Endothelial cell of umbilical vein (primary cell): ENCODE data around the gene ELOB. TPM values are rescaled to one million over a fixed set of nuclear protein-coding genes. Genes with fewer than 3 reads are reported as not detected.

Experiments
- BruUV-seq: library from RNA; stranded (reverse); fragments of 400-500 nt; replicated peaks from 2 replicates; lab custom pipeline; 2021; lab: Mats Ljungman, UMichigan
- CTCF ChIA-PET: fragments of 300-600, 350-600 bp; sonication (Branson Sonifier 250); formaldehyde crosslinking; loops from one replicate; lab custom pipeline; 2021; ENCODE audit warnings: antibody characterized with exemption, inconsistent platforms; lab: Charles Lee
- POLR2A ChIA-PET: fragments of 300-600, 350-600 bp; sonication (Branson Sonifier 250); formaldehyde crosslinking; loops from one replicate; lab custom pipeline; 2021; ENCODE audit warnings: antibody characterized with exemption, inconsistent platforms; lab: Charles Lee
- DNase-seq: peaks from one replicate; pipeline ENCODE4 v3.0.0-alpha.2; 2011; ENCODE audit warnings: low read depth, low spot score
- FAIRE-seq: peaks from 2 replicates; lab custom pipeline; 2011; peaks lifted over from hg19 to GRCh38; lab: Jason Lieb, UNC
- H2AFZ ChIP-seq: 2 replicates; pipeline ENCODE4 v1.6.0; 2012; ENCODE audit warnings: low read depth, low read length, control low read depth, inconsistent platforms
- H3K27ac ChIP-seq: 2 replicates; pipeline ENCODE4 v1.5.1; 2011; ENCODE audit warnings: low read depth, mild to moderate bottlenecking, control low read depth, low read length, moderate library complexity; ENCODE audit not compliant: insufficient read depth
- H3K27me3 ChIP-seq, 2 experiments: 2 replicates each; pipeline versions ENCODE4 v1.6.0 to v1.6.1; 2011; ENCODE audit warnings: low read length in 2 of 2, mixed read lengths in 1 of 2; ENCODE audit not compliant: control insufficient read depth in 2 of 2, insufficient read depth in 2 of 2
- H3K36me3 ChIP-seq, 2 experiments: 2 replicates in 1 of 2; 3 replicates in 1 of 2; pipeline ENCODE4 v1.5.1; 2011; ENCODE audit warnings: low read length in 2 of 2, mild to moderate bottlenecking in 1 of 2, moderate library complexity in 1 of 2; ENCODE audit not compliant: control insufficient read depth in 2 of 2, insufficient read depth in 2 of 2; ENCODE audit errors: extremely low read depth in 1 of 2
- H3K4me1 ChIP-seq: 3 replicates; pipeline ENCODE4 v1.5.1; 2011; ENCODE audit warnings: mild to moderate bottlenecking, low read length; ENCODE audit not compliant: control insufficient read depth, insufficient read depth; ENCODE audit errors: extremely low read depth
- H3K4me2 ChIP-seq: 2 replicates; pipeline ENCODE4 v1.6.1; 2011; ENCODE audit warnings: low read length, control low read depth, mixed read lengths; ENCODE audit not compliant: insufficient read depth
- H3K4me3 ChIP-seq, 3 experiments: fragments of 200-600 bp in 1 of 3; sonication (generic), shearing (Covaris generic) in 1 of 3; replicated peaks in 1 of 3; 2 replicates each; pipeline ENCODE4 v1.5.1; 2011 to 2016; ENCODE audit warnings: control low read depth in 3 of 3, low read length in 3 of 3, mild to moderate bottlenecking in 2 of 3, inconsistent platforms in 1 of 3, low read depth in 1 of 3, moderate library complexity in 1 of 3; ENCODE audit not compliant: insufficient read depth in 1 of 3
- H3K79me2 ChIP-seq: 2 replicates; pipeline ENCODE4 v1.6.0; 2012; ENCODE audit warnings: low read length, inconsistent platforms; ENCODE audit not compliant: control insufficient read depth, insufficient read depth
- H3K9ac ChIP-seq: replicated peaks from 2 replicates; pipeline ENCODE3; 2011; ENCODE audit warnings: low read length, control low read depth; ENCODE audit not compliant: insufficient read depth; ENCODE audit errors: extremely low read depth
- H3K9me1 ChIP-seq: replicated peaks from 3 replicates; pipeline ENCODE4 v1.6.0; 2011; ENCODE audit warnings: mild to moderate bottlenecking, low read length; ENCODE audit not compliant: control insufficient read depth, insufficient read depth; ENCODE audit errors: extremely low read depth
- H3K9me3 ChIP-seq: replicated peaks from 2 replicates; pipeline ENCODE4 v1.5.1; 2012; ENCODE audit warnings: low read length, inconsistent platforms; ENCODE audit not compliant: control insufficient read depth, insufficient read depth
- H4K20me1 ChIP-seq: replicated peaks from 2 replicates; pipeline ENCODE3; 2011; ENCODE audit warnings: mild to moderate bottlenecking, low read length; ENCODE audit not compliant: control insufficient read depth, insufficient read depth; ENCODE audit errors: extremely low read depth
- EZH2 ChIP-seq: IDR thresholded peaks from 2 replicates; pipeline ENCODE4 v1.6.1; 2012; ENCODE audit warnings: borderline replicate concordance, low read depth, mild to moderate bottlenecking, moderate library complexity, low read length, inconsistent platforms; ENCODE audit not compliant: severe bottlenecking
- FOS ChIP-seq: IDR thresholded peaks from 2 replicates; pipeline ENCODE4 v1.6.1; 2011; ENCODE audit warnings: mild to moderate bottlenecking, low read length, moderate library complexity, borderline replicate concordance; ENCODE audit not compliant: insufficient read depth
- GATA2 ChIP-seq: IDR thresholded peaks from 2 replicates; pipeline ENCODE4 v1.7.0; 2011; ENCODE audit warnings: low read depth, mild to moderate bottlenecking, moderate library complexity, mixed read lengths, low read length; ENCODE audit not compliant: insufficient read length, insufficient read depth
- JUN ChIP-seq: IDR thresholded peaks from 2 replicates; pipeline ENCODE4 v1.6.1; 2011; ENCODE audit warnings: borderline replicate concordance, low read depth; ENCODE audit not compliant: insufficient read length, insufficient read depth
- MYC ChIP-seq: IDR thresholded peaks from one replicate; pipeline ENCODE4 v1.6.1; 2011; ENCODE audit warnings: mild to moderate bottlenecking, low read depth, low read length
- POLR2A ChIP-seq: IDR thresholded peaks from 2 replicates; pipeline ENCODE4 v1.6.1; 2012; ENCODE audit warnings: low read depth, mild to moderate bottlenecking, control low read depth, low read length
- POLR2AphosphoS5 ChIP-seq: IDR thresholded peaks from 2 replicates; pipeline ENCODE4 v1.6.1; 2012; ENCODE audit warnings: low read depth, mild to moderate bottlenecking, control low read depth, low read length, moderate library complexity; ENCODE audit not compliant: insufficient read depth
- dilution Hi-C: fragments of 300-500 bp; cut with MboI; formaldehyde crosslinking; loops from one replicate; pipeline ENCODE4 v1.15.0; 2019; ENCODE audit warnings: low sequenced_read_pairs; ENCODE audit not compliant: extremely low pct_ligation_motif_present
- intact Hi-C: fragments of 100-400 bp; cut with micrococcal nuclease; formaldehyde crosslinking; loops from one replicate; pipeline ENCODE4 v1.10.0; 2022
- polyA plus RNA-seq, 4 experiments: library from polyadenylated mRNA; depleted of rRNA in 3 of 4; stranded (reverse) in 3 of 4; unstranded in 1 of 4; fragments of >200 nt; gene quantifications; 2 replicates each; pipeline versions ENCODE4 v1.2.1 to v1.2.3, GENCODE V29; 2011 to 2012; ENCODE audit warnings: missing spikeins in 1 of 4
- total RNA-seq: library from RNA; stranded (reverse); gene quantifications from 2 replicates; pipeline ENCODE4 v1.2.3, GENCODE V29; 2021
- TF ChIP-seq, protein P1 (sequence below), 2 donors: IDR thresholded peaks; 1 replicate in 1 of 2; 2 replicates in 1 of 2; pipeline ENCODE4 v1.5.1; 2011; ENCODE audit warnings: low read length in 2 of 2, mild to moderate bottlenecking in 2 of 2, moderate library complexity in 2 of 2, control low read depth in 1 of 2, inconsistent platforms in 1 of 2, low read depth in 1 of 2; ENCODE audit not compliant: insufficient read depth in 1 of 2; ENCODE audit errors: extremely low read depth in 1 of 2
- TF ChIP-seq, protein P2 (sequence below): IDR thresholded peaks from 2 replicates; pipeline ENCODE4 v1.6.1; 2011; ENCODE audit not compliant: insufficient read depth, insufficient read length

ELOB gene
- total and polyA plus RNA-seq, 2 donors (not counting 3 experiments of a cell fraction or from before 2014, with no cell fraction given): 251 to 848 TPM

- no peak overlapping the region for H3K9ac ChIP-seq
- dilution Hi-C loops (no loop called here), intact Hi-C loops (no loop called here)
- no TSS peak for BruUV-seq
- ChIA-PET CTCF (no interaction called here), POLR2A (no interaction called here)
- H3K4me3 ChIP-seq: no peak overlapping the region
- H3K4me2 ChIP-seq: no peak overlapping the region
- H3K27ac ChIP-seq: no peak overlapping the region
- no peaks in the 10 kb centered on the region for H3K79me2 ChIP-seq
- no peaks in the 10 kb centered on the region for H3K9me1 ChIP-seq
- no peaks in the 10 kb centered on the region for H4K20me1 ChIP-seq
- no peak for DNase-seq
- no peaks in the 10 kb centered on the region for H3K9me3 ChIP-seq
- peaks cover 5 to 16% of the 10 kb centered on the region in 2 experiments for H3K27me3 ChIP-seq
- TF ChIP-seq MYC: no peak
- TF ChIP-seq POLR2AphosphoS5: no peak
- TF ChIP-seq FOS: no peak
- H3K4me1 ChIP-seq: no peaks in the 10 kb centered on the region
- H3K36me3 ChIP-seq: no peaks in the 10 kb centered on the region
- no peak overlapping the region for H2AFZ ChIP-seq
- FAIRE-seq: no peak
These were observed 31.1 kb upstream of the ELOB start for GRCh38 chr16:2808181-2808580.

DNA sequence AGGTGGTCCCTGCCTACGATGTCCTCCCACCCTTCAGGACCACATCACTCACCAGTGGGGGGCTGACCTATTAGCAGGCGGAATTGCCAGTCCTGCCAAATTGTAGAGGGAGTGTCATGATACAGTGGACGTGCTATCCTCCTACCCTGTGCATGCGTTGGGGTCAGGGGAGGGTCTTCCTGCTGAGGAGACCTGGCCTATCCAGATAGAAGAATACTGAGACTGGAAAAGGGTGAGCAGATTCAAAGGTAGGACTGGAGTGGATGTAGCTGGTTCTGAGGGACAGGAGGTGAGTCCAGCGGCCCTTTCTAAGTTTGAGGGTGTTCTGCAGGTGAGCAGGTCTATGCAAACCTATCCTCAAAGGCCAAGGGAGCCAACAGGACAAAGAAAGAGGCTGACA, 29.2 kb upstream of the ELOB start:
- intact Hi-C loops (no loop called here), dilution Hi-C loops (no loop called here)
- DNase-seq (no peak), FAIRE-seq (no peak)
- Histone ChIP-seq H3K9me3 (no peaks in the 10 kb centered on the region), H3K4me3 (no peak overlapping the region), H3K4me1 (no peaks in the 10 kb centered on the region), H3K36me3 (no peaks in the 10 kb centered on the region), H4K20me1 (no peaks in the 10 kb centered on the region), H3K79me2 (no peaks in the 10 kb centered on the region), H3K9ac (no peak overlapping the region), H2AFZ (no peak overlapping the region), H3K9me1 (no peaks in the 10 kb centered on the region), H3K4me2 (no peak overlapping the region), H3K27me3 (peaks cover 5 to 16% of the 10 kb centered on the region in 2 experiments), H3K27ac (no peak overlapping the region)
- POLR2A ChIA-PET: no interaction called here
- CTCF ChIA-PET: no interaction called here
- BruUV-seq: no TSS peak
- TF ChIP-seq, protein P1, sequence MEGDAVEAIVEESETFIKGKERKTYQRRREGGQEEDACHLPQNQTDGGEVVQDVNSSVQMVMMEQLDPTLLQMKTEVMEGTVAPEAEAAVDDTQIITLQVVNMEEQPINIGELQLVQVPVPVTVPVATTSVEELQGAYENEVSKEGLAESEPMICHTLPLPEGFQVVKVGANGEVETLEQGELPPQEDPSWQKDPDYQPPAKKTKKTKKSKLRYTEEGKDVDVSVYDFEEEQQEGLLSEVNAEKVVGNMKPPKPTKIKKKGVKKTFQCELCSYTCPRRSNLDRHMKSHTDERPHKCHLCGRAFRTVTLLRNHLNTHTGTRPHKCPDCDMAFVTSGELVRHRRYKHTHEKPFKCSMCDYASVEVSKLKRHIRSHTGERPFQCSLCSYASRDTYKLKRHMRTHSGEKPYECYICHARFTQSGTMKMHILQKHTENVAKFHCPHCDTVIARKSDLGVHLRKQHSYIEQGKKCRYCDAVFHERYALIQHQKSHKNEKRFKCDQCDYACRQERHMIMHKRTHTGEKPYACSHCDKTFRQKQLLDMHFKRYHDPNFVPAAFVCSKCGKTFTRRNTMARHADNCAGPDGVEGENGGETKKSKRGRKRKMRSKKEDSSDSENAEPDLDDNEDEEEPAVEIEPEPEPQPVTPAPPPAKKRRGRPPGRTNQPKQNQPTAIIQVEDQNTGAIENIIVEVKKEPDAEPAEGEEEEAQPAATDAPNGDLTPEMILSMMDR (IDR thresholded peaks at IDR 0.05; ENCODE audit: extremely low read depth in 1 of 2, insufficient read depth in 1 of 2, low read depth in 1 of 2, low read length in 2 of 2): no peak
- no peak for TF ChIP-seq EZH2
- TF ChIP-seq, protein P2, sequence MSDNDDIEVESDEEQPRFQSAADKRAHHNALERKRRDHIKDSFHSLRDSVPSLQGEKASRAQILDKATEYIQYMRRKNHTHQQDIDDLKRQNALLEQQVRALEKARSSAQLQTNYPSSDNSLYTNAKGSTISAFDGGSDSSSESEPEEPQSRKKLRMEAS: no peak
- TF ChIP-seq FOS: no peak
- no peak for TF ChIP-seq GATA2
- TF ChIP-seq POLR2AphosphoS5: no peak
- no peak for TF ChIP-seq JUN
- no peak for TF ChIP-seq POLR2A
- no peak for TF ChIP-seq MYC
